Right lobe of liver (tissue), 4 donors: ENCODE measurements around the gene CLMN.

ENCODE experiments used
- CTCF ChIP-seq, 4 donors: fragments of 200-600 bp in 3 of 4; fragments of 450-650 bp in 1 of 4; IDR thresholded peaks; one replicate each; pipeline versions ENCODE4 v1.5.1 to v1.8.0; 2016 to 2022; ENCODE audit warnings: antibody characterized with exemption in 4 of 4, mild to moderate bottlenecking in 2 of 4
- POLR2A ChIP-seq: fragments of 450-650 bp; IDR thresholded peaks from one replicate; pipeline ENCODE4 v1.6.1; 2017; ENCODE audit warnings: antibody characterized with exemption, mild to moderate bottlenecking
- donor health status: DM: no; HTN: no; CAD: no.
- donor health status: DM: no; HTN: no; CAD: no.
- donor health status: DM: no; HTN: yes; CAD: no.

- TF ChIP-seq CTCF (IDR thresholded peaks at IDR 0.05) = no peak
- no peak for TF ChIP-seq POLR2A
Measured at GRCh38 chr14:95273001-95273978, 46.4 kb downstream of the CLMN start.
